Spleen (tissue), 11 donors: ENCODE data around the gene WDFY2. TPM values are rescaled to one million over a fixed set of nuclear protein-coding genes. Genes with fewer than 3 reads are reported as not detected.

ENCODE experiments used
- DNase-seq: peaks from one replicate; pipeline ENCODE4 v3.0.0-alpha.2; 2020
- H3K27ac ChIP-seq, 8 donors: fragments of 200-600 bp; sonication (generic) in 7 of 8; 1 replicate in 4 of 8; 2 replicates in 4 of 8; pipeline versions ENCODE4 v1.5.0 to v1.8.0; 2016 to 2021; ENCODE audit warnings: inconsistent platforms in 4 of 8, mild to moderate bottlenecking in 4 of 8, moderate library complexity in 1 of 8
- H3K27me3 ChIP-seq, 7 donors: fragments of 200-600 bp; sonication (generic) in 6 of 7; replicated peaks in 1 of 7; 1 replicate in 4 of 7; 2 replicates in 3 of 7; pipeline versions ENCODE4 v1.5.0 to v1.8.0; 2016 to 2021; ENCODE audit warnings: inconsistent platforms in 3 of 7, mild to moderate bottlenecking in 1 of 7
- H3K36me3 ChIP-seq, 6 donors: fragments of 200-600 bp; sonication (generic) in 5 of 6; 1 replicate in 4 of 6; 2 replicates in 2 of 6; pipeline versions ENCODE4 v1.5.0 to v1.8.0; 2016 to 2021; ENCODE audit warnings: inconsistent platforms in 2 of 6
- H3K4me1 ChIP-seq, 6 donors: fragments of 200-600 bp; sonication (generic) in 5 of 6; 1 replicate in 3 of 6; 2 replicates in 3 of 6; pipeline versions ENCODE4 v1.5.0 to v1.8.0; 2016 to 2021; ENCODE audit warnings: inconsistent platforms in 3 of 6
- H3K4me3 ChIP-seq, 8 donors: fragments of 200-600 bp; sonication (generic) in 7 of 8; 1 replicate in 4 of 8; 2 replicates in 4 of 8; pipeline versions ENCODE4 v1.5.0 to v1.8.0; 2016 to 2021; ENCODE audit warnings: inconsistent platforms in 4 of 8, mild to moderate bottlenecking in 4 of 8, moderate library complexity in 2 of 8
- H3K9me3 ChIP-seq, 8 donors: fragments of 200-600 bp; sonication (generic) in 7 of 8; 1 replicate in 4 of 8; 2 replicates in 4 of 8; pipeline versions ENCODE4 v1.5.0 to v1.8.0; 2016 to 2021; ENCODE audit warnings: inconsistent platforms in 4 of 8
- CTCF ChIP-seq, 11 experiments: fragments of 200-600 bp in 7 of 11; fragments of 450-650 bp in 4 of 11; sonication (generic) in 4 of 11; IDR thresholded peaks in 8 of 11; conservative IDR thresholded peaks in 3 of 11; 1 replicate in 7 of 11; 2 replicates in 4 of 11; pipeline versions ENCODE4 v1.4.0 to v1.8.0; 2016 to 2021; ENCODE audit warnings: antibody characterized with exemption in 11 of 11, inconsistent platforms in 4 of 11, mild to moderate bottlenecking in 1 of 11
- POLR2A ChIP-seq, 3 donors: fragments of 450-650 bp; IDR thresholded peaks; one replicate each; pipeline ENCODE4 v1.5.1; 2017; ENCODE audit warnings: antibody characterized with exemption in 3 of 3, mild to moderate bottlenecking in 1 of 3
- POLR2AphosphoS5 ChIP-seq, 3 donors: sonication (generic); formaldehyde crosslinking; IDR thresholded peaks; one replicate each; pipeline ENCODE4 v1.5.1; 2017; ENCODE audit warnings: antibody characterized with exemption in 3 of 3
- WGBS, 5 donors: extraction: QIAGEN DNeasy Blood & Tissue Kit in 3 of 5; methylation state at CpG; one replicate each; pipeline versions ENCODE4 v1.1.5 to v1.1.7; 2013 to 2018; 5-methylcytosine and 5-hydroxymethylcytosine counted together
- intact Hi-C: fragments of 100-400 bp; cut with DNase I; formaldehyde crosslinking; loops from one replicate; pipeline ENCODE4 v1.15.0; 2023; ENCODE audit warnings: low total_unique reads
- polyA plus RNA-seq, 3 donors: library from polyadenylated mRNA; stranded (reverse); fragments of 200-250 nt; gene quantifications; one replicate each; pipeline ENCODE4 v1.2.1, GENCODE V29; 2013
- total RNA-seq, 7 donors: library from RNA; depleted of rRNA in 3 of 7; stranded (reverse); fragments of >200 nt in 3 of 7; fragmentation: NEBNext Ultra II Directional in 4 of 7; extraction: Animal tissue kit (Norgen Biotek cat#: 25700) in 4 of 7; gene quantifications; one replicate each; pipeline versions ENCODE4 v1.1.0 to v1.2.1, GENCODE V29; 2016 to 2021
- donor health status: healthy with polysubstance abuse.
- donor health status: DM: no; HTN: no; CAD: no; lungs with moderate emphysema.
- donor health status: DM: no; HTN: no; CAD: no.
- donor health status: Bipolar disorder and iron deficiency.
- donor health status: healthy.
- donor health status: DM: no; HTN: no; CAD: no.
- donor health status: DM: yes; HTN: yes; CAD: no.

Gene WDFY2
- total and polyA plus RNA-seq, 10 donors = 3.0 to 32.2 (median 24.9) TPM

GRCh38 chr13:51683597-51683996, 99.3 kb downstream of the WDFY2 start:
- H3K4me3 ChIP-seq = no peak overlapping the region
- TF ChIP-seq CTCF (IDR thresholded peaks at IDR 0.05 in 8 of 11, conservative IDR thresholded peaks at IDR 0.05 in 3 of 11) (no peak), POLR2A (IDR thresholded peaks at IDR 0.05) (no peak), POLR2AphosphoS5 (IDR thresholded peaks at IDR 0.05) (no peak)
- WGBS, 5 donors = 94 to 100% (median 100%) methylated on average over 1 of the region's 1 CpG
- intact Hi-C loops = no loop called here
- H3K27ac ChIP-seq = no peak overlapping the region
- no peaks in the 10 kb centered on the region for H3K27me3 ChIP-seq
- peaks cover 0 to 31% (median 0%) of the 10 kb centered on the region in 6 donors for H3K36me3 ChIP-seq
- peaks cover 0 to 4% (median 0%) of the 10 kb centered on the region in 6 donors for H3K4me1 ChIP-seq
- DNase-seq = no peak
- no peaks in the 10 kb centered on the region for H3K9me3 ChIP-seq

- DNase-seq = no peak
- Histone ChIP-seq H3K4me3 (no peak overlapping the region), H3K36me3 (peaks cover 0 to 31% (median 0%) of the 10 kb centered on the region in 6 donors), H3K27ac (no peak overlapping the region), H3K4me1 (peaks cover 0 to 4% (median 0%) of the 10 kb centered on the region in 6 donors), H3K9me3 (no peaks in the 10 kb centered on the region), H3K27me3 (no peaks in the 10 kb centered on the region)
- WGBS, 5 donors = 75 to 89% (median 85%) methylated on average over 3 of the region's 3 CpGs
- TF ChIP-seq POLR2AphosphoS5 (IDR thresholded peaks at IDR 0.05) (no peak), POLR2A (IDR thresholded peaks at IDR 0.05) (no peak), CTCF (IDR thresholded peaks at IDR 0.05 in 8 of 11, conservative IDR thresholded peaks at IDR 0.05 in 3 of 11) (no peak)
- intact Hi-C loops = no loop called here
Observed at GRCh38 chr13:51684076-51684475, 99.8 kb downstream of the WDFY2 start.

GRCh38 chr13:51687947-51688714, 103.9 kb downstream of the WDFY2 start:
- no peak overlapping the region for H3K27ac ChIP-seq
- H3K9me3 ChIP-seq = no peaks in the 10 kb centered on the region
- DNase-seq = no peak
- WGBS, 5 donors = 90 to 97% (median 93%) methylated on average over 5 of the region's 5 CpGs
- intact Hi-C loops = no loop called here
- H3K27me3 ChIP-seq = no peaks in the 10 kb centered on the region
- H3K4me3 ChIP-seq = no peak overlapping the region
- peaks cover 0 to 6% (median 0%) of the 10 kb centered on the region in 6 donors for H3K36me3 ChIP-seq
- no peak for TF ChIP-seq POLR2AphosphoS5 (IDR thresholded peaks at IDR 0.05)
- no peak for TF ChIP-seq POLR2A (IDR thresholded peaks at IDR 0.05)
- no peak for TF ChIP-seq CTCF (IDR thresholded peaks at IDR 0.05 in 8 of 11, conservative IDR thresholded peaks at IDR 0.05 in 3 of 11)
- peaks cover 0 to 4% (median 0%) of the 10 kb centered on the region in 6 donors for H3K4me1 ChIP-seq

- intact Hi-C loops = no loop called here
- WGBS, 5 donors = 82 to 91% (median 89%) methylated on average over 8 of the region's 8 CpGs
- Histone ChIP-seq H3K4me1 (peaks cover 0 to 4% (median 0%) of the 10 kb centered on the region in 6 donors), H3K4me3 (no peak overlapping the region), H3K9me3 (no peaks in the 10 kb centered on the region), H3K36me3 (no peaks in the 10 kb centered on the region), H3K27ac (no peak overlapping the region), H3K27me3 (no peaks in the 10 kb centered on the region)
- no peak for DNase-seq
- TF ChIP-seq CTCF (IDR thresholded peaks at IDR 0.05 in 8 of 11, conservative IDR thresholded peaks at IDR 0.05 in 3 of 11) (no peak), POLR2AphosphoS5 (IDR thresholded peaks at IDR 0.05) (no peak), POLR2A (IDR thresholded peaks at IDR 0.05) (no peak)
Observed at GRCh38 chr13:51688937-51689662, 104.8 kb downstream of the WDFY2 start.
